BJ (cell line): ENCODE data around the gene ZAR1. TPM values are rescaled to one million over a fixed set of nuclear protein-coding genes. Genes with fewer than 3 reads are reported as not detected.
"Not testable (repeated sequence)": the region's sequence is repeated elsewhere in the genome, so short reads cannot be mapped to it uniquely, and the experiment has no call there.

Experiments
- CTCF ChIA-PET: fragments of 350-600 bp; formaldehyde crosslinking; extraction: SDS; loops from one replicate; lab custom pipeline; 2021; ENCODE audit warnings: antibody characterized with exemption, inconsistent platforms; lab: Yijun Ruan, JAX
- POLR2A ChIA-PET: fragments of 300-600 bp; sonication (Branson Sonifier 250); formaldehyde crosslinking; extraction: SDS; loops from one replicate; lab custom pipeline; 2021; ENCODE audit warnings: antibody characterized with exemption; lab: Charles Lee
- DNase-seq: peaks from one replicate; pipeline ENCODE4 v3.0.0-alpha.2; 2011; ENCODE audit warnings: low read depth
- H3K27me3 ChIP-seq: 2 replicates; pipeline ENCODE4 v1.6.0; 2011; ENCODE audit warnings: low read length; ENCODE audit not compliant: control insufficient read depth, insufficient read depth
- H3K36me3 ChIP-seq: 2 replicates; pipeline ENCODE4 v1.5.1; 2011; ENCODE audit warnings: low read length; ENCODE audit not compliant: control insufficient read depth, insufficient read depth
- H3K4me3 ChIP-seq: 2 replicates; pipeline ENCODE4 v1.5.1; 2011; ENCODE audit warnings: low read depth, mild to moderate bottlenecking, control low read depth, low read length
- polyA minus RNA-seq: library from RNA; depleted of rRNA, polyadenylated mRNA; stranded (reverse); fragments of >200 nt; gene quantifications from 2 replicates; pipeline ENCODE4 v1.2.3, GENCODE V29; 2011; rRNA and poly(A)+ RNA removed
- polyA plus RNA-seq: library from polyadenylated mRNA; depleted of rRNA; stranded (reverse); fragments of >200 nt; gene quantifications from 2 replicates; pipeline ENCODE4 v1.2.3, GENCODE V29; 2011; rRNA removed
- TF ChIP-seq, protein P1 (sequence below): IDR thresholded peaks from 2 replicates; pipeline ENCODE4 v1.5.1; 2011; ENCODE audit warnings: low read depth, mild to moderate bottlenecking, control low read depth, inconsistent platforms, low read length, moderate library complexity; ENCODE audit not compliant: insufficient read depth

ZAR1 gene, protein sequence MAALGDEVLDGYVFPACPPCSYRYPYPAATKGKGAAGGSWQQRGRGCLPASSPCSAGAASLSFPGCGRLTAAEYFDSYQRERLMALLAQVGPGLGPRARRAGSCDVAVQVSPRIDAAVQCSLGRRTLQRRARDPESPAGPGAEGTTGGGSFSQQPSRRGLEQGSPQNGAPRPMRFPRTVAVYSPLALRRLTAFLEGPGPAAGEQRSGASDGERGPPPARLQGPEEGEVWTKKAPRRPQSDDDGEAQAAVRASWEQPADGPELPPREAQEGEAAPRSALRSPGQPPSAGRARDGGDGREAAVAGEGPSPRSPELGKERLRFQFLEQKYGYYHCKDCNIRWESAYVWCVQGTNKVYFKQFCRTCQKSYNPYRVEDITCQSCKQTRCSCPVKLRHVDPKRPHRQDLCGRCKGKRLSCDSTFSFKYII
- polyA plus RNA-seq (not detected in 2 replicates), polyA minus RNA-seq (0.21 TPM in 1 of 2 replicates, not detected in the other)

DNA sequence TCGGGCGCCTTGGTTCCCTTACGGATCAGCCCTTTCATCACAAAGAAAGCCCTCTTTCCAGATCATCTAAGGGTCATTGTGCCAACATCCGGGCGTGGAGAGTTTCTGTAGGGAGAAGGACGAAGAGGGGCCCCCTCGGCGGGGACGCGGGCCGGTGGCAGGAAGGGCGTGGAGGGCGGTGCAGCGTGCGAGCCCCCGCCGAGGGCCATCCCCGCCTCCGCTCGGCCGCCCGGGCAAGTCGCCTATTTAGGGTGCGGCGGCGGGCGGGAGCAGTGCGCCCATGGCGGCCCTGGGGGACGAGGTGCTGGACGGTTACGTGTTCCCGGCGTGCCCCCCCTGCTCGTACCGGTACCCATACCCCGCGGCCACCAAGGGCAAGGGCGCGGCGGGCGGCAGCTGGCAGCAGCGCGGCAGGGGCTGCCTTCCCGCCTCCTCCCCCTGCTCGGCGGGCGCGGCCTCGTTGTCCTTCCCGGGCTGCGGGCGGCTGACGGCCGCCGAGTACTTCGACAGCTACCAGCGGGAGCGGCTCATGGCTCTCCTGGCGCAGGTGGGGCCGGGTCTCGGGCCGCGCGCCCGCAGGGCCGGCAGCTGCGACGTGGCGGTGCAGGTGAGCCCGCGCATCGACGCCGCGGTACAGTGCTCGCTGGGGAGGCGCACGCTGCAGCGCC lies at the start of gene ZAR1:
Gene ZAR1 (plus strand): TSS at position 241 of the 668 bp plus-strand sequence. CDS start 40 bp downstream, at position 281.
- no peak for DNase-seq
- Histone ChIP-seq H3K27me3 (peaks cover 24% of the 10 kb centered on the region), H3K4me3 (peak within 1 kb of the TSS; percentile 22; the same call in 1 of the 2 replicates), H3K36me3 (no peaks in the 10 kb centered on the region)
- POLR2A ChIA-PET = no interaction called here
- TF ChIP-seq, protein P1, sequence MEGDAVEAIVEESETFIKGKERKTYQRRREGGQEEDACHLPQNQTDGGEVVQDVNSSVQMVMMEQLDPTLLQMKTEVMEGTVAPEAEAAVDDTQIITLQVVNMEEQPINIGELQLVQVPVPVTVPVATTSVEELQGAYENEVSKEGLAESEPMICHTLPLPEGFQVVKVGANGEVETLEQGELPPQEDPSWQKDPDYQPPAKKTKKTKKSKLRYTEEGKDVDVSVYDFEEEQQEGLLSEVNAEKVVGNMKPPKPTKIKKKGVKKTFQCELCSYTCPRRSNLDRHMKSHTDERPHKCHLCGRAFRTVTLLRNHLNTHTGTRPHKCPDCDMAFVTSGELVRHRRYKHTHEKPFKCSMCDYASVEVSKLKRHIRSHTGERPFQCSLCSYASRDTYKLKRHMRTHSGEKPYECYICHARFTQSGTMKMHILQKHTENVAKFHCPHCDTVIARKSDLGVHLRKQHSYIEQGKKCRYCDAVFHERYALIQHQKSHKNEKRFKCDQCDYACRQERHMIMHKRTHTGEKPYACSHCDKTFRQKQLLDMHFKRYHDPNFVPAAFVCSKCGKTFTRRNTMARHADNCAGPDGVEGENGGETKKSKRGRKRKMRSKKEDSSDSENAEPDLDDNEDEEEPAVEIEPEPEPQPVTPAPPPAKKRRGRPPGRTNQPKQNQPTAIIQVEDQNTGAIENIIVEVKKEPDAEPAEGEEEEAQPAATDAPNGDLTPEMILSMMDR = no peak
- CTCF ChIA-PET = no interaction called here

DNA sequence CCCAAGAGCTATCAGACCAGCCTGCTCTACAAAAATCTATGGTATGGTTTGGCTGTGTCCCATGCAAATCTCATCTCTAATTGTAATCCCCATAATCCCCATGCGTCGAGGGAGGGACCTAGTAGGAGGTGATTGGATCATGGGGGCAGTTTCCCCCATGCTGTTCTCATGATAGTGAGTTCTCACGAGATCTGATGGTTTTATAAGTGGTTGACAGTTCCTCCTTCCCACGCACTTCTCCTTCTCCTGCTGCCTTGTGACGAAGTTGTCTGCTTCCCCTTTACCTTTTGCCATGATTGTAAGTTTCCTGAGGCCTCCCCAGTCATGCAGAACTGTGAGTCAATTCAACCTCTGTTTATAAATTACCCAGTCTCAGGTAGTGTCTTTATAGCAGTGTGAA lies 49.1 kb upstream of the ZAR1 start:
- POLR2A ChIA-PET, H3K4me3 ChIP-seq, H3K27me3 ChIP-seq, H3K36me3 ChIP-seq, DNase-seq: not testable (repeated sequence)
- CTCF ChIA-PET = interaction anchor here (1.9 kb wide), 1 partner anchor 105 kb away, joined by 7 read pairs; no protein-coding TSS in a partner anchor

DNA sequence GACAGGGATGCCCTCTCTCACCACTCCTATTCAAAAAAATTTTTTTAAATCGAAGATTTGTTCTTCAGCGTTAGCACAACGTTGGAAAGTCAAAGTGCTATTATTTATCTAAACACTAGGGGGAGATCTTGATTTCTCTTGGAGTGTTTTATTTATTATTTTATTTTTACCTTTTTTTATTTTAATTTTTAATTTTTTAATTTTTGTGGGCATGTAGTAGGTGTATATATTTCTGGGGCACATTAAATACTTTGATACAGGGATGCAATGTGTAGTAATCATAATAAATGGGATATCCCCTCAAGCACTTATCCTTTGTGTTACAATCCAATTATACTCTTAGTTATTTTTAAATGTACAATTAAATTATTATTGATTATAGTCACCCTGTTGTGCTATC lies 44.3 kb upstream of the ZAR1 start:
- H3K27me3 ChIP-seq = peaks cover 4% of the 10 kb centered on the region
- POLR2A ChIA-PET = no interaction called here
- CTCF ChIA-PET = interaction anchor here (1.0 to 2.0 kb wide), 4 partner anchors 11 to 517 kb away, joined by 3 to 4 read pairs (median 4); no protein-coding TSS in a partner anchor
- H3K36me3 ChIP-seq = no peaks in the 10 kb centered on the region
- TF ChIP-seq, protein P1 = peak; percentile 44
- no peak for DNase-seq
- no peak overlapping the region for H3K4me3 ChIP-seq

DNA sequence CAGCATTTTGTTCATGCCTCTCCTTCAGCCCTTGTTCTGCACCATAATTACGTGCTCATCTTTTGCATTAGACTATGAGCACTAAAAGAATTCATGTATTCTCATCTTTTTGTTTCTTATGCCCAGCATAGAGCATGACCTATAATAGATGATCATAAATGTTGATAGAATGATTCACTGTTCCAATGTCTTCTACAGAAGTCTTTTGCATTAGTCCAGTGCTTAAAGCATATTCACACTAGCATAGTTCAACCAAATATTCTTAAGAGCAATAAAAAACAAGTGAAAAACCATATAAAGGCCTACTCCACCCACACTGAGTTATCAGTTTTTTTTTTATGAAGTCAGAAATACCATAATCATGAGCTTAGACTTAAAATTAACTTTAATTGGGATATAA lies 43.4 kb upstream of the ZAR1 start:
- TF ChIP-seq, protein P1 = no peak

DNA sequence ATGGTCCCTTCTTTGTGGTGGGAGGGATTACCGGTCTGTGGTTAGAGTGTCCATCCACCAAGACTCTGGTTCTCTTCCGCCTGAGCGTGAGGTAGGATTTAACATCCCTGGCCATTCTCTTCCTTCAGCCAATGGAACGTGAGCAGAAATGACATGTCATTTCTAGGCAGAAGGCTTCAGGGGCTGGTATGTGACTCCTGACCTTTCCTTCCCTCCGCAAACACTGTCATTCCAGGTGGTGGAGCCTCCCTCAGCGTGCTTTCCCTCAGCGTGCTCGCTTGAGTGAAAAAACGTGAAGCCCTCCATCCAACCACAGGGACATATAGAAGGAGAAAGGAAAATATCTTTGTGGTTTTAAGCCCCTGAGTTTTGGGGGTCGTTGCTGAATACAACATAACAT lies 40.9 kb upstream of the ZAR1 start:
- ChIA-PET POLR2A (no interaction called here), CTCF (no interaction called here)
- TF ChIP-seq, protein P1 = no peak
- Histone ChIP-seq H3K4me3 (no peak overlapping the region), H3K36me3 (no peaks in the 10 kb centered on the region), H3K27me3 (peaks cover 4% of the 10 kb centered on the region)
- no peak for DNase-seq

More for the DNA sequence above, 43.4 kb upstream of the ZAR1 start:
- Histone ChIP-seq H3K27me3 (peaks cover 4% of the 10 kb centered on the region), H3K36me3 (no peaks in the 10 kb centered on the region), H3K4me3 (no peak overlapping the region)
- no peak for DNase-seq
- CTCF ChIA-PET = interaction anchor here (0.6 to 2.0 kb wide), 6 partner anchors 10 to 1046 kb away, joined by 3 to 8 read pairs (median 4); no protein-coding TSS in a partner anchor
- POLR2A ChIA-PET = no interaction called here
